Measurements from ENCODE around the gene TTC39C.

Gene TTC39C

DNA sequence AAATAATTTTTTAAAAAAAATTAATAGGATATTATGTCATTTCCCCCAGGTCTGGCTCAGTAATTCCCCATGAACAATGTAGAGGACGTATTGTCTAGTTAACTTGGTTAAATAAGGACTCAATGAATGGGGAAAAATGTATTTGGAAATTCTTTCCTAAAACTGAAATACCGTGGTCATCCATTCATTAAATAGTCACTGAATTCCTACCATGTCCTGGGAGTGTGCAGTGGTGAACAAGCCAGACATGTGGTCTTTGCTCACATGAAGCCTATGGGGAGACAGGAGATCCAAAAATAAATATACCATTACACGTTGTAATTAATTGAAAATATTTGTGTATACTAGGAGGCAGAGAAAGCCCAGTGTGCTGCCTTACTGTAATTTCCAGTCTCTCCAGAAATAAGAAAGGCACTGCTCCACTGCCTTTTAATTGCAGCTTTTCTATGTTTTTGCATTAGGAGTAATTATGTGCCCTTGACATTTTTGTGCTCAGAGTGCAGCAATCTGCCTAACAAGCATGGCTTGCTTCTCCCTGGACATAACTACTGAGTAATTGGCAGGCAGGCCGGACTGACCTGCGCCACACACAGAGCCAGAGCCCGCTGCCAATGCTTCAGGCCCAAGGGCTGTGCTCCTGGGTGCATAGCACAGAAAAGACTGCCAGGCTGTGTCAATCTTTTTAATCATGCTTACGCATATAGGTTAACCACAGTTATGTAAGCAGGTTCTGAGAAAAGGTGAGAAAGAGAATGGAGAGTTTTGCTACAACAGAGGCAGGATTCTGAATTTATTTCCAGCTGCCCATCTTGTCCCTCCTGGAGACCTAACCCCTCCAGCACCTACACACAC lies 22.2 kb upstream of the TTC39C start:
- no peak for DNase-seq

DNA sequence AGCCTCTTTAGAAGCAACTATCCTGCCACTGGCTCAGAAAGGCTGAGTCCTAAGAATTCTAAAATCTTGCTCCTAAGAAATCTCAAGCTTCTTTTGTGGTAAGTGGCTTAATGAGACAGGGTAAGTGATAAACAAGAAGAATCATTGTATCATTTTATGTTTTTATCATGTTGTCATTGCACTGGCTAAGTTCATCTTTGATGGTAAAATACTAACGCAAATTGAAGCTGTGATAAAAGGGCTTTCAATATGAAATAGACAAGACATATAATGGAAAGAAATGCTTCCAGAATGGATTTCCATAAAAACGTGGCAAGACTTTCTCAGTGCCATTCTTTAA lies 21.6 kb upstream of the TTC39C start:
- no peak for DNase-seq

DNA sequence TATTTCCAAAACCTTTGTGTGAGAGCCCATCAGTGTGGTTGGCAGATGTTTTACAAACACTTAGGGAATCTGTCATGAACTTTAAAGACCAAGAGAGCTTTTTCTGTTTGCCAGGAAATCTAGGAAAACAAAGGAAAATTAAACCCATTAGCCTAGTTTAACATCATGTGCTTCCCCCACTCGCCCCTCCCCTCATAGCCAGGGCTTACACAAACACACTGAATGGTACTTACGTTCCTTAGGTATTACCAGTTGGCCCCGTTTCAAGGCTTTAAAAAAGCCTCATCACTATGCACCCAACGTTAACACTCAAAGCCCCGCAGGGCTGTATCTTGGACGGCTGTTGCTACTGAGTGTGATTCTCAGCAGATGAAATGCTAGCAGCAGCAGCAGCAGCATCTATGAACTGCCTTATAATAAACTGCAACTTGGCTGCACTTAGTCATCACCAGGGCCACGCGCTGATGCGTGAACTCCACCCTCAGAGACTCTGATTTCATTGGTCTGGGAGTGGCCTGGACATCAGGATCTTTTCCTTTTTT lies 20.1 kb upstream of the TTC39C start:
- DNase-seq: no peak

DNA sequence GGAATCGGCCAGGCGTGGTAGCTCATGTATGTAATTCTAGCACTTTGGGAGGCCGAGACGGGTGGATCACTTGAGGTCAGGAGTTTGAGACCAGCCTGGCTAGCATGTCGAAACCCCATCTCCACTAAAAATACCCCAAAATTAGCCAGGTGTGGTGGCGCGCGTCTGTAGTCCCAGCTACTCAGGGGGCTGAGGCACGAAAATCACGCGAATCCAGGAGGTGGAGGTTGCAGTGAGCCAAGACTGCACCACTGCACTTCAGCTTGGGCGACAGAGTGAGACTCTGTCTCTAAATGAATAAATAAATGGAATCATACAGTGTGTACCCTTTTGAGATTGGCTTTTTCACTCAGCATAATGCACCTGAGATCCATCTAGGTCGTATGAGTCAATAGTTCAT lies 19.4 kb upstream of the TTC39C start:
- no peak for DNase-seq

DNA sequence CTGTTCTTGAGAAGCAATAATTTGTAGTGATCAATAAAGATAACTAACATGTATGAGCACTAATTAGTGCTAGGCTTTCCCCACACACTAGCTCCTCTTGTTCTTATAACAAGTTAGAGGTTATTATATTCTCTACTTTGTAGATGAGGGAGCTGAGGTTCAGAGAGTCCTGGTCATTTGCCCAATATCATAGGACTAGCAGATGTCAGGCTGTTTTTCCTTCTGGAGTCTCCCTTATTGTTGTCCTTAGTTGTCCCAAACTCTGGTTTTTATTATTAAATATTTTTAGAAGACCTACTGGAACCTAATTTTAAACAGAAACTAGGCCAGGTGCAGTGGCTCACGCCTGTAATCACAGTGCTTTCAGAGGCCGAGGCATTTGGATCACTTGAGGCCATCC lies 16.5 kb upstream of the TTC39C start:
- no peak for DNase-seq

DNA sequence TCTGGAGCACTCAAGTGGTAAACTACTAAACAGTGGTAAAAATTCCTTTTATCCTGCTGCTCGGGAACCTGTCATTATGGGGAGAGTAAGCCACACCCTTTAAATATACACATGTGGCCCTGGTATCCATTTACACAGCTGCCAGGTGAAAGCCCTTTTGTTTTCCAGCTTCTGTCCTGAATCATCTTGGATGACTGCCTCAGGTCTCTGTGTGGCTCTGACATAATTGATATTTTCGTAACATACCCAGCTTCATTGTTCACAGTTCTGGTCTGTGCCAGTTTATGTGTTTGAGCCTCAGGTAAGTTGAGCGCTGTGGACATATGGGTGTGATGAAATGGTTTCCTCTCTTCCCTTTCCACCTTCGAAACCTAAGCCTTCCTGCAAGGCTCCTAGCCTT lies 15.7 kb upstream of the TTC39C start:
- no peak for DNase-seq

DNA sequence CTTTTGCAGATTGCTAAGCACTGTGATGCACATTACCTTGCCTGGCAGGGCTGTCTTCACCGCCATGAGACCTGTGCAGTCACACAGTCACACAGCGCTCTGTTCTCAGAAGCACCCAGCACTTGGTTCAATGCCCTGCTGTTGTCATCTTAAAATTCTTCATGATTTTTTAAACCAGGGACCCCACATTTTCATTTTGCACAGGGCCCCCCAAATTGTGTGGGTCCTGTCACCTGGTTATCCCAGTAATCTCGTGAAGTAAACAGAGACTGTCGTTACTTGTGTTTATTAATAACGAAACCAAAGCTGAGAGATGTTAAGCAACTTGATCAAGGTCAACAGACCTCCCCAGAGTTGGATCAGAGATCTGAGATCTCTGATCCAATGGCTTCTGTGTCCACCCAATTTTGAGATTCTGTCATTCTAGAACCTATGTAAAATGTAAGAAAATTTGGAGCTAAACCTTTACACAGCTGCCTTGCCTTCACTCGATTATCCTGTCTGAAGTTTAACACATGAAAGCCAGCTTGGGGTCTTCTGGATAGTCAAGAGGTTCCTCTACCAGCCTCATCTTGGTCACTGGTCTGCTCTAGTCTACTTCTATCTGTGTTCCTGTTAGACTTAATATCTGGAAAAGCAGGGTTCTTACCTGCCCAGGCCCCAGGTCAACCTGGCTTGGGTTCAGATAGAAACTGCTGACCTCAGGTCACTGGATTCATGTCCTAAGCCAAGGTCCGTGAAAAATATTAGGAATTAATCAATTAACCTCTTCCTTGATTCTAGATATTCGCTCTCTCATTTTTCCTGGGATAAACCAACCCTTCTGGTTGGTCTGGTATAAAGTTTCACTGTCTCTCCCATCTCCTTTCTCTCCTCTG lies 13.7 kb upstream of the TTC39C start:
- no peak for DNase-seq

DNA sequence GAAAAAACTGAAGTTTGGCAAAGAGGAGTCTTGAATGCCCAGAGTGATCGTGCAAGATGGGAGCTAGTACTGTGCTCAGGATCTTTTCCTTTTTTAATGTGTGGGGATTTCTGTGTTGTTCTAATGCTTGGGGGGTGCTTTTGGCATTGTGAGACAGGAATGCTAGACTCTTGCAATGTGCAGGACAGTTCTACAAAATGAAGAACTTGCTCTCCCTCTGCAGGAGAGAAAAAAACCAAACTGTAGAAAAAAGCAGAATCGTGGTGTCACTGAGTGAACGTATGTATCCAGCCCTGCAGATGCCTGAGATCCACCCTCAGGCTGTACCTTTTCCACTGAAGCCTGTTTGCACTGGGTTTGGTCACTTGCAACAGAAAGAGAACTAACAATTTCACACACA lies 12.1 kb upstream of the TTC39C start:
- no peak for DNase-seq

DNA sequence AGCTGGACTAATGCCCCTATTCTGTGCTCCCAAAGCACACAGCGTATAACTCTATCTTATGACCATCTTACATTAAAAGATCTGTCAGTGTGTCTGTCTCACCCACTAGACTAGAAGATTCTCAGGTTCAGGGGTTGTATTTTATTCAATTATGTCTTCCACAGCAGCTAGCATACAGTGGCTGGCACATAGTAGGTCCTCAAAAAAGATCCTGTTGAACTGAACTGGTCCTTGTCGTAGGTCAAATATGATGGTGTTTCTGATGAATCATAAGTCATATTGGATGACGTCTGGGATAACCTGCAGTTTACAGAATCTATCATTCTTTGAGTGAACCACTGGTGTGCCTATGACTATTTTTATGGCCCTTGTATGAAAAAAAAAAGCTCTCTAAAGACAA lies 11.3 kb upstream of the TTC39C start:
- DNase-seq: no peak

DNA sequence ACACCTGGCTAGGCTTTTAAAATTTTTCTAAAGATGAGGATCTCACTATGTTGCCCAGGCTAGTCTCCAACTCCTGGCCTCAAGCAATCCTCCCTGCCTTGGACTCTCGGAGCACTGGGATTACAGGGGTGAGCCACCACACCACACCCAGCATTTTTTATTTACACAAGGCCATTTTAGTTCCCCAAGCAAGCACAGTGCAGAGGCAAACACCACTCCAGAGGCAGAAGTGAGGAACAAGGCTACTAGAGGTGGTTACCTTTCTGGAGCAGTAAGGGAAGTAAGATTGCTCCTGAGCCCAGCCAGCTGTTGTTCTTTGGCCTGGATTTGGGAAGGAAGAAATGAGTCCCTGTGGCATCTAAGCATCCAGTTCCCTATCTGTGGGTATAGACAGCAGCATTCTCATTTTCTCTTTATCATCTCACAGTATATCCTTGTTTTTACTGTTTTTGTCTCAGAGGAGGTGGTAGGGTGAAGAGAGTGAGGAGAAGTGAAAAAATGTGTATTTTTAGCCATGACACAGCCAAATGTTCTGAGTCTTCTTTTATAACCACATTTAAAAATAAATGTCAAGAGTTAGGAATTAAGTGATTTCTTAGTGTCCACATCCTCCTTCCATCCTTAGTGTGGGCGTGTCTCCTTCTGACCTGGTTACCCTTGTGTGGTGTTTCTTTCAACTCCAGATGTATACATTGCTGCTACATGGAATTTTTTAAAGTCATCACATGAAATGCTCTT lies 10.5 kb upstream of the TTC39C start:
- DNase-seq: no peak

DNA sequence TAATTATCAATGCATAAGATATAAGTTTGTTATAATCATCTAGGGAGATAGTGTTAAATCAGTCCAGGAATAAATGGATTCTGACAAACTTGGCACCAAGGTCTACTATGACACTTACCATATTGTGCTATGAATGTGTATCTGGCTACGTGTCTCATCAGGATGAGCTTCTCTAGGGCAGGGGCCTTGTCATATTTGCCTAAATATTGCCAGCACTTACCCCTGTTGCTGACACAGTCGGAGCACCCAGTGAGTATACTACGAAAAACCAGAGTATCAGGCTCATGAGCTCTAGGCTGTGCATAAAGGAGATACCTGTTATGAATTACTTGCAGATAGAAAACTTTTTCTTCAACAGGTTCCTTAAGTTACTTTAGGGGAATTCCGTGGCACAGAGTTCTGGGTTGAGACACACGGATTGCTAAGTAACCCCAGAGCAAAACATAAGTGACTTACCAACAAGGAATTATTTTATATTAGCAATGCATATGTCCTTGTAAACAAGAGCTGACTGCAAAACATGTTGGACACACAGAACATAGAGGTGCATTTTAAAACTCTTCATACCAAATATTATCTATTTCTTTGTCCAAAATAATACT lies 7.7 kb upstream of the TTC39C start:
- no peak for DNase-seq

DNA sequence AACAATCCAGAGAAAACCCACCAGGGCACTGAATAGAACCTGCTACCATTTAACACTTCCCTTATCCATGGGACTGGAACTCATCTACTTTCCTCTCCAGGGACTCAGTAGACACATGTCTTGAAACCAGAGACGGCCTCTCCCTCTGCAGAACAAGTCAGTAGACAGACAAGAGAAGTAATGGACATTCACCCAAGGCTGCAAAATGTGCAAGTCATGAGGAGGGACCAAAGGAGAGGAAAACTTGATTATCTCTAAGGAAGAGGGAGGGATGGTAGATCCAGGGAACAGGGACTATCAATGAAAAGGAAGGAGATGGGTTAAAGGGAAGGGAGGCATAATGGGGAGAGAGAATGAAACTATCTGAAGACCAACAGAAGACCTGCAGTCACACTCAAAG lies 5.3 kb upstream of the TTC39C start:
- DNase-seq: no peak

DNA sequence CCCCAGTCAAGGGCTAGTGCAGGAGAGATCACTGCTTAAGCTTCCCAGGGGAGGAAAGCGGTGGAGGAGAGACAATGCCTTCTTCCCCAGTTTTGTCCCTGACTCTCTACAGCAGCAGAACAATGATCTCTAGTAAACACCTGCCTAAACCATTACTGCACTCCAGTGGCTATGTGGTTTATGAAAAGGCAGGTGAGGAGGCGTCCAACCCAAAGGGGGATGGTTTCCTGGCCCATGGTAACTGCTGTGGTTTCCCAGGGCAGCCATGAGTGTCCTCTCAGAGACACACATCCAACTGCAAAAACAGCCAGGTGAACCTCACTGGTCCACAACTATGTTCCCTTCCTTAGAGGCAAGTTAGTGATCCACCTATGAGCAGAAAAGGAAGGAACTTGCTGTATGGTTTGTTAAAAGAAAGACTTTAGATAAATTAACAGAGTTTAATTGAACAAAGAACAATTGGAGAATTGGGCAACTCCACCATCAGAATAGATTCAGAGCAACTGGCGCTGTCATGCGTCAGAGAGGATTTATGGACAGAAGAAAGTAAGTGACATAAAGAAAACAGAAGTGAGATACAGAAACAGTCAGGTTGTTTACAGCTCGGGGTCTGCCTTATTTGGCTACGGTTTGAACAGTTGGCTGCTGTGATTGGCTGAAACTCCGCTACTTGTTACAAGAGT lies 4.8 kb upstream of the TTC39C start:
- DNase-seq: no peak

DNA sequence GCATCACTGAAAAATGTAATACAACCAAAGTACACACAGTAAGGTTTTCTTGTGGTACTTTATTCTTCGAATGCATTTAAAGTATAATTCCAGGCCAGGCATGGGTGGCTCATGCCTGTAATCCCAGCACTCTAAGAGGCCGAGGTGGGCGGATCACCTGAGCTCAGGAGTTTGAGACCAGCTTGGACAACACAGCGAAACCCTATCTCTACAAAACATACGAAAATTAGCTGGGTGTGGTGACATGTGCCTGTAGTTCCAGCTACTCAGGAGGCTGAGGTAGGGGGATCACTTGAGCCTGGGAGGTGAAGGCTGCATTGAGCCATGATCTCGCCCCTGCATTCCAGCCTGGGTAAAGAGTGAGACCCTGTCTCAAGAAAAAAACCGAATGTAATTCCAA lies 3.9 kb upstream of the TTC39C start:
- DNase-seq: no peak

DNA sequence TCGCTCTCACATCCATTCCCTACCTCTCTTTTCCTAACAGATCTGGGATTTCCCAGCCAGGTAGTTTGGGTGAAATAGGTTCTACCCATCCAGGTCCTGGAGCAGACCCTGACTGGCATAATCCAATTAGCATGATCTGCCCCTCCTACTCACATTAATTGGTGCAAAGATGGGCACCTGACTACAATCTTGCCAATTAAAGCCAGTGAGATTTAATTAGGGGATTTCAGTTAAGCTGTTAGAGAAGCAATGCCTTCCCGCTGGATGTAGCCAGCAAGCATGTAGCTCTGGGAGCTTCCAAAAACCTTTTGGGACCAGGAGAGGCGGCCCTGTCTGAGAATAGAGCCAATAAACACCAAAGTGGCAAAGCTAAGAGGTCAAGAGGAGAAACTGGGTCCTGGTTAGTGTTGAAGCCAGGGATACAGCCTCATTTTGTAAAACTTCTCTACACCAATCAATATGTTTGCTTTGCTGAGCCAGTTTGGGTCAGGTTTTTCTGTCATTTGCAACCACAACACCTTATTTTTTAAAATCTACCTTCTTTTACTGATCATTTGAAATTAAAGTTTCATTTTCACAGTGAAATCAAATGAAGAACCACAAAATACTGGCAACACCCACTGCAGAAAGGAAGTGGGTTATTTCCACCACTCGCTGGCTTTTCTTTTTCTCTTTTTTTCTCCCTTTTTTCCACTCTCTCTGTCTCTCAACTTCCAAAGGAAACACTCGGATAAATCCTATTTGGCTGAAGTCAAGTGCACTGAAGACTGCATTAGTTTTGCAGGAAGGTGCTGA lies 3.2 kb upstream of the TTC39C start:
- DNase-seq: no peak

DNA sequence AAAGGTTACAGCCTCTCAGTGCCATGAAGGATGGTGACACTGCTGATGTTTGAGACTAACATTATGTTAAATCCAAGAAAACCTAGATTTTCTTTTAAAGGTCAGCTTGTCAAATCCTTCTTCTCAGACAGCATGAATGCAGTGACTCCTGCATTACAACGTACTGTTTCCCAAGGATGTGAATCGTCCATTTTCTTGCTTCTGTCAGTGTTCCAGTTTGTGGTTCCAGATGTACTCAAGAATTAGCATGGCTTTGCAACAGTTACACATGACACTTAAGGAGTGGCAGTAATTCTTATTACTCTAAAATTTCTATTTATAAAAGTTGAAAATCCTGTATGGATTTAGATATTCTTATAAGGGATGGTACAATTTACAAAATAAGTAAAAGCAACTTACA lies 1.5 kb upstream of the TTC39C start:
- DNase-seq: peak; percentile 51

DNA sequence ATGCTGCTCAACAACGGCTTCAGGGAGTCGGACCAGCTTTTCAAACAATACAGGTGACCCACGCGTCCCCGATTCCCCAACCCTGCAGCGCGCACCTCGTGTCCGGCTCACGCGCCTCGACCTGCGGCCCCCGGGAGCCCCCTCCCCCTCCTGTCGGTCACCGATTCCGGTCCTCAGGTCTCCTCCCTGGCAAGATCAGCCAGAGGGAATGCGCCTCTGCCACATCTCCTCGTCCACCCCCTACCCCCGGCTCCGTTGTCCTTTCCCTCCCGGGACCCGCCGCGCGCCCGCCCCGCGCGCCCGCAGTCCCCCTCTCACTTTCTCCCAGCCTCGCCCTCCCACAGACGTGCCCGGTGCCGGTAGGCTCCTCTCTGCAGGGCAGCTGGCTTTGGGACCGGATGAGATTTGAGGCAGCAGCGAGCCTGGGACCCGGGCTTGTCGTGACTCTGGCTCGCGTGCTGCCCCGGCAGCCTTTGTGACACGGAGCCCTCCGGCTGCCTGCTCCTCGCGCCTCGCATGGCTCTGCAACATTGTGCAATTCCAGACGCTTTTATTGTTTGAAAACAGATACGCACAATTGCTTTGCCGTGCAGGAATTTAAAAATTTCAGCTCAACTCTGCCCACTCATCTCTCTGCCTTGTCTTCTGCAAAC lies 558 bp downstream of the TTC39C start:
- DNase-seq: peak; percentile 62

DNA sequence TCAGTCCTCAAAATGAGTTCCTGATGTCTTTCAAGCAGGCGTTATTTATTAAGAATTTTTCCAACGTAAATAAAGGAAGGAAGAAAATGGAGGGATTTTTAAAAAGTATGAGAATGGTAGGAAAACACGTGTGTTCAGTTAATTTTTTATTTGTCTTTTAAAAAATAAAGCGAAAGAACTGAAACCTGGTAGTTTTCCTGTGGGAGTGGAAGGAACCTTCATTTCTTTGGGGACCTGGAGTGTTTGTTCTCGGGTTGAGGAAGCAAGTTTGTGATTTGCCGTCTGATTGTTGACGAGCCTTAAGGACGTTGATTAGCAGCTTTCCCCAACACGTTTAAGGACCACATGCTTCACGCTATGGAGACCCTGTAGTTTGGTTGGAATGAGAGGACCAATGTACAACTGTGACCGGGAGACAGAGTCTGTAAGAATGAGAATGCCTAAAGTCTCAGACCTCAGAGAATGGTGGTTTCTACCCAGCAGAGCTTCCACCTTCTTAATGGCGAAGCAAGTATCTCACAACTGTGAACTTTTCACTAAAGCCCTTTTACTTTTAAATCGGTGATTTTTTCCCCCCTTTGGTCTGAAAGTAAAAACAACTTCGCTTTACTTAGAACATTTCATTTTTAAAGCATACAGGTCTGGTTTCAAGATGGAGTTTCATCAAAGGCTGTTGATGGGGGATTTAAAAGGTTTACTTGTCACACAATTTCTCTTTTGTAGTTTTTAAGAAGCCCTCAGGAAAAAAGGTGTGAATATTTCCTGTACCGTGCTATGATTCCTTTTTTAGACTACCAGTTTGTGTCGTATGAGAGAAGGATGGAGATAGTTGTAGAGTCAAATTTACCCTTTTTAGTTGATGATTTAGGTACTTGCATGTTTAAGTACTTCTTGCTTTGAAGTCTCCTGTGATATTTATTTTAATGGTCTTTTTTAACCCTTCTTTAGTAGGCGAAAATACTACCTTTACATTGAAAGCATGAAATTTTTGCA lies 1.4 kb downstream of the TTC39C start:
- no peak for DNase-seq

DNA sequence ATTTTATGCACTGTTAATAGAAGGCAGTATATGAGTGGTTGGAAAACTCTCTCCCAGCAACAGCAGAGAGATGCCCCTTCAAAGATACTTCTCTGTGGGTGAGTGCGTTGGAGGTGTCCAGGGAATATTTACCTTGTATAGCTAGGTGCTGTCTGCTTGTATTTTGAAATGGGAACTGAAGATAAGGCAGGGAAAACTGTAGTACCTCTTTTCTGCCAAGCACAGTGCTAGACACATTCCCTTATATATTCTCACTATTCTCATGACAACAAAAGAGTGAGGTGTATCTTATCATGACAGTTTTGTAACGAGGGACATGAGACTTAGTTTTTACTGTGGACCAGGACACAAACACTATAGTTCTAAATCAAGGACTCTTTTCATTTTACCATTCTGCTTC lies 2.1 kb downstream of the TTC39C start:
- DNase-seq: no peak
